Stimulated activated CD4-positive, alpha-beta T cell treated with anti-CD3 and anti-CD28 coated beads, TNF-alpha, amount 100 ng/mL, for 24 hours (primary cell): ENCODE measurements around the gene ZCRB1.
A peak's percentile ranks its signal among the peaks of the same experiment; 100 is the strongest.
"Not testable (repeated sequence)": the region's sequence is repeated elsewhere in the genome, so short reads cannot be mapped to it uniquely, and the experiment has no call there.

Source experiments
- DNase-seq, 3 experiments: peaks; one replicate each; pipeline ENCODE4 v3.0.0-alpha.2; 2020; ENCODE audit warnings: low read depth in 3 of 3

Gene ZCRB1

GRCh38 chr12:42325653-42326474 is at the start of gene ZCRB1, which contains the start of gene PPHLN1:
ZCRB1 (minus strand) TSS chr12:42326094; CDS start chr12:42324102, 1,992 bp downstream.
PPHLN1 (plus strand) TSS chr12:42326167; CDS start chr12:42335903, 9,736 bp downstream.
- peak; percentile 66 to 78 (median 70) for DNase-seq

- DNase-seq = no peak
Measured at GRCh38 chr12:42373669-42374068, 47.8 kb upstream of the ZCRB1 start.

GRCh38 chr12:42372154-42372791 is 46.4 kb upstream of the ZCRB1 start:
- peak in 1 of 3 experiments; percentile 2 for DNase-seq

- no peak for DNase-seq
Measured at GRCh38 chr12:42370013-42370412, 44.1 kb upstream of the ZCRB1 start.

GRCh38 chr12:42365486-42365885 is 39.6 kb upstream of the ZCRB1 start:
- DNase-seq = no peak

- no peak for DNase-seq
Measured at GRCh38 chr12:42364692-42365091, 38.8 kb upstream of the ZCRB1 start.

DNA sequence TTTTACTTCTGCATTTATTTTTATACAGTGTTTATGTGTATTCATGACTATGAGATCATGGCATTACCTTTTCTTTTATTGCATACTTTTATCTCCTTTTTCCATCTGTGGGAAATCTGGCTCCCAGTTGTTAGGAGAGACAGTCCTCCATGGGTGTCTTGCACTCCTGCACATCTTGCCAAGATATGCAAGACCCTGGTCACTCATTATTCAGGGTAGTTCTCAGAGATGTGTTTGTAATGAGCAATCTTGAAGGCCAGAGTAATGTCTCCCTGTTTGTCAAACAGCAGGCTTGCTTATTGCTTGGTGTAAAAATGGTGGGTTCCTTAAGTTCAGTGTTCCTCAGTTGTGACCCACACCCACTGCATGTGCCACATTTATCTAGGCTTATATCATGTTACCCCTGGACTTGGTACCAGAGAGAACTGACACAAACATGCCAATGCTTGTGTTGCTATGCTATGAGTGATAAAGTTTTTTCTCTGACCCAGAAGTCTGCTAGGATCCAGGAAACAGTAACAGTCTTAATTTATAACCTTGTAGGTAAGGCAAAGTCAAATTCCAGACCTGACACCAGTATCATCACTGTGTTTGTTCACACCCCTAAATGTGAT is 36.9 kb upstream of the ZCRB1 start:
- DNase-seq = no peak

GRCh38 chr12:42361909-42362646 is 36.2 kb upstream of the ZCRB1 start:
- no peak for DNase-seq

GRCh38 chr12:42360747-42361403 is 35.0 kb upstream of the ZCRB1 start:
- no peak for DNase-seq

GRCh38 chr12:42356344-42356743 is 30.4 kb upstream of the ZCRB1 start:
- DNase-seq = no peak

DNA sequence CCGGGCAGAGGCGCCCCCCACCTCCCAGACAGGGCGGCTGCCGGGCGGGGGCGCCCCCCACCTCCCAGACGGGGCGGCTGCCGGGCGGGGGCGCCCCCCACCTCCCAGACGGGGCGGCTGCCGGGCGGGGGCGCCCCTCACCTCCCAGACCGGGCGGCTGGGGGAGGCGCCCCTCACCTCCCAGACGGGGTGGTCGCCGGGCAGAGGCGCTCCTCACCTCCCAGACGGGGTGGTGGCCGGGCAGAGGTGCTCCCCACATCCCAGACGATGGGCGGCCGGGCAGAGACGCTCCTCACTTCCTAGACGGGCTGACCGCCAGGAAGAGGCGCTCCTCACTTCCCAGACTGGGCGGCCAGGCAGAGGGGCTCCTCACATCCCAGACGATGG is 24.1 kb upstream of the ZCRB1 start:
- not testable (repeated sequence) for DNase-seq

DNA sequence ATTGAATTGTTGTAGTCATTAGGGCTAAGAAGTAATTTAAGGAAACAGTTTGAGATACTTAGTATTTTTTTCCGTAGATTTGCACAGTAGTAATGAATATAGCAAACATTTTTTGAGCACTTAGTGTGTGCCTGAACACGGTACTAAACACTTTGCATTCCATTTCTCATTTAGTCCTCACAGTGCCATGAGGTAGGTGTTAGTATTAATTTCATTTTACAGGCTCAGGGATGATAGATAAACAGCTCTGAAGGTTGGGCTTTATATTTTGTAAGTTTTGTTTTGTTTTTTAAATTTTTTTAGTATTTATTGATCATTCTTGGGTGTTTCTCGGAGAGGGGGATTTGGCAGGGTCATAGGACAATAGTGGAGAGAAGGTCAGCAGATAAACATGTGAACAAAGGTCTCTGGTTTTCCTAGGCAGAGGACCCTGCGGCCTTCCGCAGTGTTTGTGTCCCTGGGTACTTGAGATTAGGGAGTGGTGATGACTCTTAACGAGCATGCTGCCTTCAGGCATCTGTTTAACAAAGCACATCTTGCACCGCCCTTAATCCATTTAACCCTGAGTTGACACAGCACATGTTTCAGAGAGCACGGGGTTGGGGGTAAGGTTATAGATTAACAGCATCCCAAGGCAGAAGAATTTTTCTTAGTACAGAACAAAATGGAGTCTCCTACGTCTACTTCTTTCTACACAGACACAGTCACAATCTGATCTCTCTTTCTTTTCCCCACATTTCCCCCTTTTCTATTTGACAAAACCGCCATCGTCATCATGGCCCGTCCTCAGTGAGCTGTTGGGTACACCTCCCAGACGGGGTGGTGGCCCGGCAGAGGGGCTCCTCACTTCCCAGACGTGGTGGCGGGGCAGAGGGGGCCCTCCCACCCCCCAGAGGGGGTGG is 23.5 kb upstream of the ZCRB1 start:
- DNase-seq = not testable (repeated sequence)

DNA sequence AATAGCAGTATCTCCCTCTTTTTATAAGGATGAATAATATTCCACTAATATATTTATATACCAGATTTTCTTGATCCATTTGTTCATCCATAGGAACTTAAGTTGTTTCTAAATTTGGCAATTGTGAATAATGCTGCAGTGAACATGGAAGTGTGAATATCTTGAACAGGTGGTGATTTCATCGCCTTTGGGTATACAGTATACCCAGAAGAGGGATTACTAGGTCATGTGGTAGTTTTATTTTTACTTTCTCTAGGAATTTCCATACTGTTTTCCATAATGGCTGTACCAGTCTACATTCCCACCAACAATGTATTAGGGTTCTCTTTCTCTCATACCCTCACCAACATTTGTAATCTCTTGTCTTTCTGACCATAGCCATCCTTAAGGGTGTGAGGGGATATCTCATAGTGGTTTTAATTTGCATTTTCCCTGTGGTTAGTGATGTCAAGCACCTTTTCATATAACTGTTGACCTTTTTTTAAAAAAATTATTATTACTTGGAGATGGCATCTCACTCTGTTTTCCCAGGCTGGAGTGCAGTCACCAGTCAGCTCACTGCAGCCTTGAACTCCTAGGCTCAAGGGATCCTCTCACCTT is 20.6 kb upstream of the ZCRB1 start:
- DNase-seq = no peak

DNA sequence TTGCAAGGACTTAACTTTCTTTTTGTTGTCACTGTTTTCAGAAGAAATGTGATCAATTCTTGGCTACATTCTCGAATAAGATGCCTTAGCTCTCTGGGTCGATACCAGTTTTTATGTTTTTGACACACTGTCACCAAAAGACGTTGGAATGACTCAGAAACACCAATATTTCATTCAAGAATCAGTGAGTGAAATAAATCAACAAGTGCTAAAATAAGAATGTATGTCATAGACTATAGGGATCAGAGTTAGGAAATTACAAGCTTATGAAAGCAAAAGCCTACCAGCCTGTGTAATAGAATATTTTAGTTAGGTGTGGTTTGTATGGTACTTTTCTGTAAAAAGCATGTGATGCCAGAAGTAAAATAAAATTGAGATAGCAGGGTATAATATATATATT is 17.8 kb upstream of the ZCRB1 start:
- no peak for DNase-seq

GRCh38 chr12:42342028-42342427 is 16.1 kb upstream of the ZCRB1 start:
- DNase-seq = no peak

- no peak for DNase-seq
Measured at GRCh38 chr12:42338280-42338679, 12.4 kb upstream of the ZCRB1 start.

DNA sequence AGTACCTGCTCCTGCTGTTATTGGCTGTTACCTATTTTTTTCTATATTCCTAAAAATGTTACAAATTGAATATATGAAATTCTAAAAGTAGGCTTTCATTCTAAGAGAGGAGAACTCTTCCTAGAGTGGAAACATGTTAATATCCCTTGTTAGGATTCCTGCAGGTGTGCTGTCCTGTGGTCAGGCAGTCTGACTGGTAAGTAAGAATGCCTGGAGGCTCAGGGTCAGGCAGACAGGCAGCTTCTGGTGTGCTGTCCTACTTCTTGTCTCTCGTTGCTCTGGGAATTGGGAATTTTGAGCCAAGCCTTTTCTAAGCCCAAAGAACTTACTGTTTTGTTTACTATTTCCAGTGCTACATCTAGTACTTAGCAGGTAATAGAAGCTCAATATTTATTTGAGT is 10.4 kb upstream of the ZCRB1 start:
- DNase-seq = no peak

GRCh38 chr12:42332301-42333285 is 6.7 kb upstream of the ZCRB1 start:
- no peak for DNase-seq

DNA sequence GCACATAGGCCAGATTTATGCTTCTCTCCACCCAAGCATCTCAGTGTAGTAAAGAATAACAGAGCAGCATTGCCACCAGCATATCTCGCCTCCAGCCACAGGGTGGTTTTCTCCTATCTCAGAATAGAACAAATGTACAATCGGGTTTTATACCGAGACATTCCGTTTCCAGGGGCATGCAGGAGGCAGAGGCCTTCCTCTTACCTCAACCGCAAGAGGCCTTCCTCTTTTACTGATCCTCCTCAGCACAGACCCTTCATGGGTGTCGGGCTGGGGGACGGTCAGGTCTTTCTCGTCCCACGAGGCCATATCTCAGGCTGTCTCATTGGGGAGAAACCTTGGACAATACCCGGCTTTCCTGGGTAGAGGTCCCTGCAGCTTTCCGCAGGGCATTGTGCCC is 4.2 kb upstream of the ZCRB1 start:
- DNase-seq = not testable (repeated sequence)
